GM19025 (cell line): ENCODE results near the gene POLRMT.
A peak's percentile ranks its signal among the peaks of the same experiment; 100 is the strongest.

Experiments
- ATAC-seq: cut with Tn5 transposase; IDR thresholded peaks from one replicate; pipeline ENCODE4 v1.9.1; 2021; ENCODE audit warnings: mild to moderate bottlenecking, low read depth, moderate library complexity; ENCODE audit not compliant: unreplicated experiment

The POLRMT gene

GRCh38 chr19:663682-664117 lies 30.4 kb upstream of the POLRMT start:
- ATAC-seq = no peak

GRCh38 chr19:662962-663681 lies 29.8 kb upstream of the POLRMT start, which contains the start of gene RNF126:
Gene RNF126 (minus strand): TSS chr19:663214. CDS start chr19:663121, 93 bp downstream.
- ATAC-seq = peak; percentile 46

- ATAC-seq = peak; percentile 4
These were observed 29.0 kb upstream of the POLRMT start for GRCh38 chr19:662207-662961.

GRCh38 chr19:661427-662196 lies 28.3 kb upstream of the POLRMT start:
- no peak for ATAC-seq

- ATAC-seq = no peak
These were observed 27.6 kb upstream of the POLRMT start for GRCh38 chr19:660793-661426.

GRCh38 chr19:658916-659839 lies 25.8 kb upstream of the POLRMT start:
- no peak for ATAC-seq

- ATAC-seq = no peak
These were observed 24.9 kb upstream of the POLRMT start for GRCh38 chr19:658059-658839.

- ATAC-seq = no peak
These were observed 24.3 kb upstream of the POLRMT start for GRCh38 chr19:657611-658010.

GRCh38 chr19:656751-657559 lies 23.6 kb upstream of the POLRMT start:
- no peak for ATAC-seq

- no peak for ATAC-seq
These were observed 22.4 kb upstream of the POLRMT start for GRCh38 chr19:655691-656090.

- ATAC-seq = no peak
These were observed 20.1 kb upstream of the POLRMT start for GRCh38 chr19:653425-653824.

- ATAC-seq = no peak
These were observed 19.4 kb upstream of the POLRMT start for GRCh38 chr19:652467-653389.

- ATAC-seq = no peak
These were observed 18.7 kb upstream of the POLRMT start for GRCh38 chr19:651991-652390.

- no peak for ATAC-seq
These were observed 17.9 kb upstream of the POLRMT start for GRCh38 chr19:651114-651818.

- no peak for ATAC-seq
These were observed 16.8 kb upstream of the POLRMT start for GRCh38 chr19:650121-650520.
